H54 (cell line): Measurements from ENCODE around the gene TOX2.

Experiments used
- DNase-seq: peaks from one replicate; pipeline ENCODE4 v3.0.0; 2011; ENCODE audit warnings: low spot score, mixed read lengths; ENCODE audit not compliant: insufficient read length
- FAIRE-seq: peaks from 3 replicates; lab custom pipeline; 2011; peaks lifted over from hg19 to GRCh38; lab: Jason Lieb, UNC
- POLR2A ChIP-seq: IDR thresholded peaks from 2 replicates; pipeline ENCODE4 v1.6.1; 2011; ENCODE audit warnings: low read depth, mild to moderate bottlenecking, low read length

TOX2 gene

DNA sequence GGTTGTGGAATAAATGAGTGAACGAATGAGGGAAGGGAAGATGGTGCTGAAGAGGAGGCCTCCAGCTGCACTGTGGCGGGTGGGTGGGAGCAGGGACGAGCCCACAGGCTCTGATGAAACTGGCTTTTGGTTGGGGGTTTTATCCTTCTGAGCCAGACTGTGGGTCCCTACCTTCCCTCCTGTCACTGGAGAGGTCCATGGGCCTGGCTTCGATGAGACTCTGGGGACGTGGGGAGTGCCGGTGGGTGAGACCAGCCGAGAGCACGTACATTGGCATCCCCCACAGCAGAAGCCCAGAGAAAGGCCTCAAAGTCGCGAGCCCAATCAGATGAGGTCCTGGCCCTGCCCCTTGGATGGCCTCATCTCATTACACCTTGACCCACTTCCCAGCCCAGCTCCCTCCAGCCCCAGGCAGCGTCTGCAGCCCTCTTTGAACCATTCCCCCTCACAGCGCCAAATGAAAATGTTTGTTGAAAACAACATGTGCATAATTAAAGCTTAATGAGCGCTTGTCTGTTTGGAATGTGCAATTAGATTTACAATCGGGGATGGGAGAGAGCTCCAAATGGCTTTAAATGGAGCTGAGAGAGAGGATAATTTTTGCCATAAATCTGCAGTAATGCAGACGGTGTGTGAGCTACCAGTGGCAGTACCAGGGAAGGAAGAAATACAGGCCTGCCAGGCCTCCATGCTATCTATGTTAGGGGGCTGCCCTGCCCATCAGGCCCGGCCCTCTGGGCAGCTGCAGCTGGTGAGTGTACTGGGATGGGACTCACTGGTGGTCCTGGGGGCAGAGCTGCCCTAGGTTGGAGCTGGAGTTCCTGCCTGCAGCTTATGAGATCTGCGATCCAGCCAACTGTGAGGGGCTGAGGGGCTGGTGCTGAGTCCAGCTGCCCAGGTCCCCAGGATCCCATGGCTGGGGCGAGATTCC lies 47.2 kb downstream of the TOX2 start:
- DNase-seq (no peak), FAIRE-seq (no peak)
- no peak for TF ChIP-seq POLR2A

DNA sequence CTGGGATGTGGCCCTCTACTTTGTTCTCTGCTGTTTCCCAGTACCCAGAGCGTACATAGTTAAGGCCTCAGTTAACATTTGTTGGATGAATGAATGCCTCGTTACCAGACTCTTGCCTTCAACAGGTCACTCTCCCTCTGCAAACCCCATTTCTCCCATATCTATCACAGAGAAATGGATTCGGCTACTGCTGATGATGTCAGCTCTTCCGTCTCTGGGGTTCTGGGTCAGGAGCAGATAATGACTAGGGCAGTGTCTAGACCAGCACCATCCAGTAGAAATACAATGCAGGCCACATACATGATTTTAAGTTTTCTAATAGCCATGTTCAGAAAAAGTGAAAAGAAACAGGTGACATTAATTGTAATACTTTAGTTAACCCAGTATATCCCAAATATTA lies 47.9 kb downstream of the TOX2 start:
- no peak for TF ChIP-seq POLR2A
- FAIRE-seq: no peak
- no peak for DNase-seq

- no peak for DNase-seq
- TF ChIP-seq POLR2A: no peak
- no peak for FAIRE-seq
These were observed 48.6 kb downstream of the TOX2 start for GRCh38 chr20:43963233-43963632.

DNA sequence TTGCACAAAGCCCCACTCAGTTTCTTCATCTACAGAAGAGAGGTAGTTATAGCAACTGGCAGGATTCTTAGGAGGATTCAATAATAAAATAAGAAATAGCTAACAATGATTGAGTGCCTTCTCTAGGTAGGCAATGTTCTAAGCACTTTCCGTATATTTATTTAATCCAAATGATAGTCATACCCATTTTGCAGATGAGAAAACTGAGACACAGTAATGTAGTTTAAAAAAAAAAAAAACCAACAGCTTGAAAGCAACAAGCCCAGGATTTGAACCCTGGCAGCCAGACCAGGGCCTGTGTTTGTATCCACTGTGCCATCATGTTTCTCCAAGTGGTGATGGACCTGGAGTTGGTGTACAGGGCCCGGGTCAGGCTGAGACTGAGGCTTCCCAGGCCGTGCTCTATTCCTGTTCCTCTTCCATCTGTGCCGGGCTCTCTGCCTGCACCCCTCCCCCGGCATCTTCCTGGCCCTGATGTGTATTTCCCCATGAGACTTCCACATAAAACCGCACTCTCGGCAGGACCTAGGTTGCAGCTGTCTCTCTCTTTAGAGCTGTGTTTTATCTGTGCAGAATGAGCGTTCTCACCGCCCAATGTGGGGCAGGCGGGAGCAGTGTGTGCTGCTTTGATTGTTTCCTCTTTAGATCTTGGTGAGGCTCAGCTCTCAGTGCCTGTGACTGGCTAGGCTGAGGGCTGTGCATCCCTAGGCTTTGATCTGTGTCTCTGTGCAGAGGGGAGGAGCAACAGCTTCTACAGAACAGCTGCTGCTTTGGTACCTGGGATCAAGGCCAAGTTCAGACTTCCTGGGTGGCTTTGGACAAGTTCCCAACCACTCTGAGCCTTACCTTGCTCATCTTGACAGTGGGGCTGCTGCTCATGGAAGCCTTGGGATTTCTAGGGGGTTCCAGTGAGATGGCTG lies 49.5 kb downstream of the TOX2 start:
- no peak for FAIRE-seq
- no peak for DNase-seq
- no peak for TF ChIP-seq POLR2A

DNA sequence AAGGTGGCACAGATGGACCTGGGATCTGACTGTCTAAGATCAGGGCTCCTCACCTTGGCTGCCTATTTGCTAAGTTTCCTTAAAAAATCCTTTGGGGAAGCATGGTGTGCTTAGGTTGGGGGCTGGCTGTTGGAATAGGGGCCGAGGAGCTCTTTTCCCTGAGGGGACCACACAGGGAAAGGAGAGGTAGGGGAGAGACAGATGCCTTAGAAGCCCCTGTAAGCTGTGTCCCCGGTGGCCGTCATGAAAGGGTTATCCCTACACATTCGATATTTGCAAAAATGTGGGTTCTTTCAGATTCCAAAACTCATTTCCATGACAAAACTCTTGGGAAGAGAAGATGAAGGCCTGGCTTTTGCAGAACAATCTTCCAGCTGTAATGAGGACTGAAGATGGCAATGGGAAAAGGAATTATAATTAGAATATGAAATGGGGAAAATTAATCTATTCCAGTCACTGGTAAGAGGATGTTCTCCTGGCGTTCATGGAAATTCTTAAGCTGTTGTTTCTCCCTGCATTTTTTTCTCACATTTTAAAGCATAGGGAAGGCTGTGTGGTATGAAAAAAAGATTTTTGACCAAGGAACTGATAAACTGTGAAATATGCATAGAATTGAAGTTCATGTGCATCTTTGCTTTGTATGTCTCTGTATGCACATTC lies 53.8 kb downstream of the TOX2 start:
- FAIRE-seq: no peak
- no peak for TF ChIP-seq POLR2A
- no peak for DNase-seq

- no peak for FAIRE-seq
- no peak for DNase-seq
- TF ChIP-seq POLR2A: no peak
These were observed 54.4 kb downstream of the TOX2 start for GRCh38 chr20:43969028-43969447.

GRCh38 chr20:43969501-43970182 lies 55.0 kb downstream of the TOX2 start:
- TF ChIP-seq POLR2A: no peak
- DNase-seq (no peak), FAIRE-seq (no peak)

GRCh38 chr20:43971267-43971666 lies 56.6 kb downstream of the TOX2 start:
- TF ChIP-seq POLR2A: no peak
- FAIRE-seq (no peak), DNase-seq (no peak)

GRCh38 chr20:43972051-43972450 lies 57.4 kb downstream of the TOX2 start:
- no peak for DNase-seq
- FAIRE-seq: no peak
- no peak for TF ChIP-seq POLR2A

DNA sequence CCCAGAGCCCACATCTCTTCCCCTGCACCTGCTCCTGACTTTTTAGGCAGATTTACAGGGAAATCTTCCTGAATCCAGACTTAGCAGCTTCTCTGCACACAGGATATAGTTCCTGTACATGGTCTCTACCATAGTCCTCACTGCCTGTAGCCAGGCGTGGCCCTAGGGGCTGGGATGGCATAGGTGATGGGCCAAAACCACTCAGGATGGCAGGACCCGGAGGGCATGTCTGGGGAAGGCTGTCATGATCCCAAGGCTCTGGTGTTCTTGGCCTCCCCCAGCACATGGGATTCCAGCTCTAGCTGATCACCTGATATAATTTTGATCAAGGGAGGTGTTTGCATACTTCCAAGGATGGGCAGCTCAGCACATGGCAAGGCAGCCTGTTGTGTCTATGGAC lies 58.0 kb downstream of the TOX2 start:
- no peak for TF ChIP-seq POLR2A
- DNase-seq (no peak), FAIRE-seq (no peak)

DNA sequence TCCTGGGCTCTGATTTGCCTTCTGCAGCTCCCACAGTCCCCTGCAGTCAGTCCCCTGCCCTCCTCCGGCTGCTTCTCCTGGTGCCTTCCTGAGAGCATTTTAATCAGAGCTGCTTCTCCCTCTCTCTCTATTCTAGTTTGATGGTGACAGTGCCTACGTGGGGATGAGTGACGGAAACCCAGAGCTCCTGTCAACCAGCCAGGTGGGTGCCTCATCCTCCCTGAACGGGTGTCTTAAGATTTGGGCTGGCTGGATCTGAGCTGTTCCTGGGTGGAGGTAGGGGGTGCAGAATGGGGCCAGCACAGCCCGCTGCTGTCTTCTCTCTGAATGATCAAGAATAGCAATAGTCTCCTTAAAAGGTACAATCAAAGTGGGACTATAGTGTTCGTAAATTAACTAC lies 58.6 kb downstream of the TOX2 start:
- DNase-seq: no peak
- no peak for FAIRE-seq
- TF ChIP-seq POLR2A: no peak

- TF ChIP-seq POLR2A: no peak
- FAIRE-seq (no peak), DNase-seq (no peak)
These were observed 59.2 kb downstream of the TOX2 start for GRCh38 chr20:43973671-43974450.
